HG03108 (cell line): ENCODE results near the gene SNX8.
"Not testable (repeated sequence)": the region's sequence is repeated elsewhere in the genome, so short reads cannot be mapped to it uniquely, and the experiment has no call there.

Source experiments
- ATAC-seq: cut with Tn5 transposase; IDR thresholded peaks from one replicate; pipeline ENCODE4 v1.9.1; 2021; ENCODE audit warnings: moderate library complexity; ENCODE audit not compliant: unreplicated experiment

SNX8 gene

DNA sequence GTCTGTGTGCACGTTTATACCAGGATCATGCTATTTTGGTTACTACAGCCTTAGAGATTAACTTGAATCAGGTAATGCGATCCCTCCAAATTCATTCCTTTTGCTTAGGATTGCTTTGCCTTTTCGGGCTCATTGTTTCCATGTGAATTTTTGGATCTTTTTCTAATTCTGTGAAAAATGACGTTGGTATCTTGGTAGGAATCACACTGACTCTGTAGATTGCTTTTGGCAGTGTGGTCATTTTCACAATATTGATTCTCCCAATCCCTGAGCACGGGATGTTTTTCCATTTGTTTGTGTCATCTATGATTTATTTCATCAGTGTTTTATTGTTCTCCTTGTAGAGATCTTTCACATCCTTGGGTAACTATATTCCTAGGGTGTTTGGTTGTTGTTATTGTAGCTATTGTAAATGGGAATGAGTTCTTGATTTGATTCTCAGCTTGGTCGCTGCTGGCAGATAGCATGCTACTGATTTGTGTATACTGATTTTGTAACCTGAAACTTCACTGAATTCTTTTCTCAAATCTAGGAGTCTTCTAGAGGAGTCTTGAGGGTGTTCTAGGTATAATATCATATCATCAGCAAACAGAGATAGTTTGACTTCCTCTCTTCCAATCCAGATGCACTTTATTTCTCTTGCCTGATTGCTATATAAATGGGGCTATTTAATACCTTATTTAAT lies 18.2 kb downstream of the SNX8 start:
- no peak for ATAC-seq

DNA sequence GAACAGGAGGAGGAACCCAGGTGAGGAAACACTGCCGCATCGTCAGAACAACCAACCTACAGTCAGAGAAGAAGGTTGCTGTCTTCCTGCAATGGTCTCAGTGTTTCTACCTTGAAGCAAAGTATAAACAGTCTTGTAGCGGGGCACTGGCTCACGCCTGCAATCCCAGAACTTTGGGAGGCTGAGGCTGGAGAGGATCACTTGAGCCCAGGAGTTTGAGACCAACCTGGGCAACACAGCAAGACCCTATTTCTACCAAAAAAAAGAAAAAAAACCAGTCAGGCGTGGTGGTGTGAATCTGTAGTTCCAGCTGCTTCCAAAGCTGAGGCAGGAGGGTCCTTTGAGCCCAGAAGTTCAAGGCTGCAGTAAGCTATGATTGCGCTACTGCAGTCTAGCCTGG lies 23.4 kb downstream of the SNX8 start:
- ATAC-seq = no peak

DNA sequence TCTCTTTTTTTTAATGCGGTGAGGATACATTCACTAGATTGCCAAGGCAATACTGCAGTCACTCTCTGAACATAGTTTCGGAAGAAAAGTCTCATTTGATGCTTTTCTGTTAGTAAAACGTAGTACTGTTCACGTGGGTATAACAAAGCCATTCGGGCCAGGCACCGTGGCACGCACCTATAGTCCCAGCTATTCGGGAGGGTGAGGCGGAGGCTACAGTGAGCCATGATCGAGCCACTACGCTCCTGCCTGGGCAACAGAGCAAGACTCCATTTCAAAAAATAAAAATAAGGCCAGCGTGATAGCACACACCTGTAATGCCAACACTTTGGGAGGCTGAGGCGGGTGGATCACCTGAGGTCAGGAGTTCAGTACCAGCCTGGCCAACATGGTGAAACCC lies 24.6 kb downstream of the SNX8 start:
- no peak for ATAC-seq

DNA sequence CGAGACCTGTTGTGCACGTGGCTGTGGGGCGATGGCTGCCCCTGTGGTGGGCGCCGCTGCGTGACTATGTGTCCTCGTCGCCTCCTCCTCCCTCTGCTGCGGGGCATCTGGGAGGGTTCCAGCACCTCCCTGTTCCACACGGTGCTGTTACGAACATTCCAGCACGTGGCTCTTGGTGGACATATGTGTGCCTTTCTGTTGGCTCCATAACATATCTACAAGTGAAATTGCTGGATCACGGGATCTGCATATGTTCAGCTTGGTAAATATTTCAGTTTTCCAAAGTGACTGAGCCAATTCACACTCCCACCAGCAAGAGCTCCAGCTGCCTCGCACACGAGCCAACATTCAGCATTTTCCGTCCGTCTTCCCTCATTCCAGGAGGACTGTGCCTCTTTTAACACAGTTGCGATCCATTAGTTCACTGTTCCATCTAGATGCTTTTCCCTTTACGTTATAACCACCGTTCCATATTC lies 25.1 kb downstream of the SNX8 start:
- ATAC-seq = no peak

DNA sequence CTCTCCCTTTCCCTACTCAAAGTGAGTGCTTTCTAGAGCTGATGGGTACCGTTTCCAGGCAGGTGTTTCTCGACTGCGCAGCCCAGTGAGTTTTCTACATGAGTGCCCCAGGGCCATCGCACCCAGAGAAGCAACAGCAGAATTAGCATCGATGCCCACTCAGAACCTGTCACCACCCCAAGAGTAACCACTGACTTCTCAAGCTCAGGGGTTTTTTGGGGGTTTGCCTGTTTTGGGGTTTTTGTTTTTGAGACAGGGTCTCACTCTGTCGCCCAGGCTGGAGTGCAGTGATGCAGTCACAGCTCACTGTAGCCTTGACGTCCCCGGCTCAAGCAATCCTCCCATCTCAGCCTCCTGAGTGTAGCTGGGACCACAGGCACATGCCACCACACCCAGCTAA lies 25.7 kb downstream of the SNX8 start:
- ATAC-seq = peak; percentile 67

DNA sequence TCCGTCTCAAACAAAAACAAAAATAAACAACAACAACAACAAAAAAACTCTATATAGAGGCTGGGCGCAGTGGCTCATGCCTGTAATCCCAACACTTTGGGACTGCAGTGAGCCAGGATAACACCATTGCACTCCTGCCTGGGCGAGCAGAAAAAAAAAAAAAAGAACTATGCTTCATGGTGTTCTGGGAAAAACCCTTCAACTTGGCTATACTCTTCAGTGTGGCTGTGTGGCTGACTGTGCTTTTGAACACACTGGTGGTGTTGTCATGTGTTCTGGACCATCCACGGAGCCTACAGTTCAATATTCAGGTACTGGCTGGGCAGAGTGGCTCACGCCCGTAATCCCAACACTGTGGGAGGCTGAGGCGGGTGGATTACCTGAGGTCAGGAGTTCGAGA lies 26.5 kb downstream of the SNX8 start:
- no peak for ATAC-seq

DNA sequence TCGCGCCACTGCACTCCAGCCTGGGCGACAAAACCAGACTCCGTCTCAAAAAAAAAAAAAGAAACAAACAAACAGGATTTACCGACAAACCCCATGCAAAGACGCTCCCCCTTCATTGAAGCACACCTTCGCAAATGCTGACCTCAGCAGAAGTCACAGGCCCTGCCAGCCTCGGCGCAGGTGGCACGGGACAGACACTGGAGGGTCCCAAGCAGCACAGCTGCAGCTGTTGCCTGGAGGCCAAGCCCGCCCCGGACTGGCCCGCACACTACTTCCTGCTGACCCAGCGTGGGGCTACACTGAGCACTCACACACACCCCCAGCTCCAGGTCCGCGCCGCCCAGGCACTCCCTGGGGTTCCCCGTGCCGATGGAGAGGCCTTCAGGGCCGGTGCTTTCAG lies 31.2 kb downstream of the SNX8 start:
- no peak for ATAC-seq

DNA sequence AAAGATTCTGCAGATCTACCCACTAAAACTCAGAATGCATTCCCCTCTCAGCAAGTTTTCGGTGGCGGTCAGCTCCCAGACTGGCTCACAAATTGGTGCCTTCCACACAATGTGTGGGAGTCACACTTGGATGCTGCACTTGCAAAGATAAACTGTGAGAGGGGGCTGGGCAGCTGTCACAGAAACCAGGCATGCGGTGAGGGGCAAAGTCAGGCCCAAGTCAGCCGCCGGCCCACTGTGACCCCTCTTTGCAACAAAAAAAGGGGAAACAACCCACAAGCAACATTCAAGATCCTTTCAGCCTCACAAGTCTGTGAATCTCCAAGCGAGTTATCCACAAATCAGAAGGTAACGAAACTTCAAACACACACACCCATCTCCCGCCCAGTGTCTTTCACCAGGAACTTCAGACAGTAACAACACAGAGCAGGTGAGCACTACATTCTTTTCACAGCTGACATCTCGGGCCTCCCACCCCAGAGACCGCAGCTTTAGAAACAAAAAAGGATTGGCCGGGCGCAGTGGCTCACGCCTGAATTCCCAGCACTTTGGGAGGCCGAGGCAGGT lies 32.0 kb downstream of the SNX8 start:
- no peak for ATAC-seq

DNA sequence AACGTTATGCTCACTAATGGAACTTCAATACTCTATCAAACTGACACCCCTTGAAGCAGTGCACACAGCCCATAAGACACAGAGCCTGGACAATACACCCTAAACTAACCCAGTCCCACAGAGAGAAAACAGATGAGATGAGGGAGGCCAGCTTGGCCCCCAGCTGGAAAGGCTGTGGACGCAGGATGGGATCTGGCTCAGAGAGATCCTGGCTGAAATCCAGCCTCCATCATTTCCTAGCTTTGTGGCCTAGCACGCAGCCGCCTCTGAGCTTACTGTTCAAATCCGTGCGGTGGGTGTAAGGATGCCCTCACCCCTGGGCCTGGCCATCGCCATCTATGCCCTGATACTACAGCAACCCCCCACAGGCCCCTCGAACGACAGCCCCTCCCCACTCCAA lies 32.7 kb downstream of the SNX8 start:
- ATAC-seq = no peak

DNA sequence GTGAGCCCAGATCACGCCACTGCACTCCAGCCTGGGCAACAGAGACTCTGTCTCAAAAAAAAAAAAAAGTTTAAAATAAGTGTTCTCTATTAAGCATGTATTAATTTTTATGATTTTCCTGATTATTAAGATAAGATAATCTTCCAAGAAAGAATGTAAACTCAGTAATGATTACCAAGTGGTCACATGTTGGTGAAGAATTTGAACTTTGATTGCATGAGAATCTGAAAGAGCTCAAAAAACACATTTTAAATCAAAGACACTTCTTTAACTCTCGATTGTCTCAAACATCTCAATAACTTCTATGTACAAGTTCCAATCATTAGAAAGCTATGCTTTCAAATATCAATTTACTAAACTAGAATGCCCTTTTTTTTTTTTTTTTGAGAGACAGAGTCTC lies 33.8 kb downstream of the SNX8 start:
- ATAC-seq = no peak

DNA sequence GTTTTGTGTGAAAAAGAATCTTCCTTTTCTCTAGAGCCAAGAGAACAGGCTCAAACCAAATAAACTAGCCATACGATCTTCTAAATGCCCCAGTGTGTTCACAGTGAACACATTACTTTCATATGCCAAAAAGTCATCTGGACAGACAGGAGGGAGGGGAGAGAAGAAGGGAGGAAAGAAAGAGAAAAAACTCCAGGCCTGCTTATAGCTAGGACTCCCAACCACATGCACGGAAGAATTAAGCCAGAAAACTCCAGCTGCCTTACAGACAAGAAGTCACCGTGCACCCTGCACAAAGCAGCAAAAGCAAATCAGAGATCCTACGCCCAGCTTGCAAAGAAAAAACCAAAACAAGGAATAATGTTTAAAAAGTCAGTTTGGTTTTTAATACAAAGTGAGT lies 34.3 kb downstream of the SNX8 start:
- ATAC-seq = no peak

DNA sequence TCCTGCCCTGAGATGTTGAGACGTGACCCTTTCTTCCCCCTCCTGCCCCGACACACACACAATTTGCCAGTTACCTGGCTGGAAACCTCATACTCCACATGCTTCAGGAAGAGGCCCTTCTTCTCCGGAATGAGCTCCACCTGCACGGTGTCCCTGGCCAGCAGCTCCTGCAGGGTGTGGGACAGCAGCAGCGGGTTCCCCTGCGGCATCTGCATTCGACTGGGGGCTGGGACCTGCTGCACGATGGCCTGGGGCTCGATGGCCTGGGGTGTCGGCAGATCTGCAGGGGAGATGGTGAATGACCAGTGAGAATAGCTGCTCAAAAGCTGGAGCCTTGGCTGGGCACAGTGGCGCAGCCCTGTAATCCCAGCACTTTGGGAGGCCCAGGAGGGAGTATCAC lies 36.2 kb downstream of the SNX8 start:
- no peak for ATAC-seq

DNA sequence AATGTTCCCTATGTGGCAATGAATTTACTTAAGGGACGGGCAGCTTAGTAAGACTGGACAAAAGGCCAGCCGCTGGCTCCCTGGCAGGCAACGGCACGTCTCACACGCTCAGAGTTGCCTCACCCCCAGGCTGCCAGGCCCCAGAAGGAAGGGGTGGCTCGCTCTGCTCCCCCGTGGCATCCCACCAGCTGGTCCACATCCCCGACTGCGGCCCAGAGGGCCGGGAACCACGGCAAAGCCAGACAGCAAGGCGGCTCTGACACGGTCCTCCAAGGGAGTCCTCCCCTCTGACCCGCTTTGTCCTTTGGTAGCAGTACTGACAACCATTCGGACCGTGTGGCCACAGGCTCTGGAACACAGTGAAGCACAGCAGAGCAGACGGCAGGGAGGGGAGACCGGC lies 38.1 kb downstream of the SNX8 start:
- ATAC-seq = no peak

DNA sequence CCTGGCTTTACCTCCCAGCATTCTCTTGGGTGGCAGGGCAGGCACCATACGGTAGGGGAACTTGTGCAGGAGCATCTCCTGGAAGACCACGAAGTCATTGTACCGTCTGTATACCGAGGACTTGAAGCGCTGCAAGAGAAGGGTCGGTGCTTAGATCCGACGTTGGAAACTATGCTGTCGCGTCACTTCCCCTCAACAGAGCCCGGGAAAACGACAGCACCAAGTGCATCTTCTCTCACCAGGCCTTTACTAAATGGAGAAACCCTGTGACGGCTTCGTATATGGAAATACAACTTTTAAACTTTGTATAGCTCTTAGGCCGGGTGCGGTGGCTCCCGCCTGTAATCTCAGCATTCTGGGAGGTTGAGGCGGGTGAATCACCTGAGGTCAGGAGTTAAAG lies 39.1 kb downstream of the SNX8 start:
- ATAC-seq = no peak

DNA sequence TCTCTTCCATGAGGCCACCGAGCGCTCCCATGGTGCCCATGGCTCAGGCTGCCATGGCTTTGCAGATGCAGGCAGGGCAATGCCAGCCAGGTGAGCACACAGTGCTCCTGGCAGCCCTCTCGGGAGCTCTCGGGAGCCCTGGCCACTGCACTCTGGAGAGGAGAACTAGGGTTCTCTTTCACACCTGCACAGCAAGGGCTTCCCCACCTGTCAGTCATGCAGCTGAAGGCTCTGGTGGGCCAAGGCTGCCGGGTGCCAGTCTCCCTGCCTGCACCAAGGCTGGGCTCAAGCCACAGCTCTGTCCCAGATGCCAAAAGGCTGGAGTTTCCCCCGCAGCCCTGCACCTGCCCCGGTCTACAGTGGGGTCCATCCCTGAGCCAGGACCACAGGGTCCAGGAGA lies 39.6 kb downstream of the SNX8 start:
- ATAC-seq = no peak

DNA sequence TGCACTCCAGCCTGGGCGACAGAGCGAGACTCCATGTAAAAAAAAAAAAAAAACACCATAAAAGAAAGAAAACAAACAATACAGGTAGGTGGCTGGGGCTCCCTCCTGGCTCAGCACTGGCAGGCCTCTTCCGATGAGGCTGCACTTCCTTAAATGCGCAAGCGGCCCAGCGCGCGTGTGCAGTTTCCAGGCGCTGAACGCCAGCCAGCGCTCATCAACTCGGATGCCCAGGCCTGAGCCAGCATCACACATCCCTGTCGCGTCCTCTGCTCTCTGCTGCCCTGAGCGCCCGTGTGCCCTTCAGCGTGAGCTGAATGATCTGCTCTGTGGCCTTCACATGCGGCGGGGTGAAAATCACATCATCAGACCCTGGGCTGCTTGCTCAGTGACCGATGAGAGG lies 40.4 kb downstream of the SNX8 start:
- no peak for ATAC-seq

DNA sequence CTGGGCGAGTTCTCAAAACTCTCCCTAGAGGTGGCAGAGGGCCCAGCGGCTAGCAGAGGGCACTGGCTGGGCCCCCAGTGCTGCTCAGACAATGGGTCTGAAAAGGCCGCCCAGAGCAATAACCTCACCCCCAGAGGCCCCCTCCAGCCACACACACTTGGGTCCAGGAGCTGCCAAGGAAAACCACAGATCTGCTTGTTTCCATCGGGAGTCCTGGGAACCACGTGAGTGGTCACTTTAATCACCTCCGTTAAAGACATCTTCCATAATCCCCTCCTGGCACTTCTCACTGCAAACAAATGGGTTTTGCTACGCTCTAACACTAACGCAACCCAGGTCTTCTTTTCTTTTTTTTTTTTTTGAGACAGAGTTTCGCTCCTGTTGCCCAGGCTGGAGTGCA lies 42.2 kb downstream of the SNX8 start:
- ATAC-seq = no peak

DNA sequence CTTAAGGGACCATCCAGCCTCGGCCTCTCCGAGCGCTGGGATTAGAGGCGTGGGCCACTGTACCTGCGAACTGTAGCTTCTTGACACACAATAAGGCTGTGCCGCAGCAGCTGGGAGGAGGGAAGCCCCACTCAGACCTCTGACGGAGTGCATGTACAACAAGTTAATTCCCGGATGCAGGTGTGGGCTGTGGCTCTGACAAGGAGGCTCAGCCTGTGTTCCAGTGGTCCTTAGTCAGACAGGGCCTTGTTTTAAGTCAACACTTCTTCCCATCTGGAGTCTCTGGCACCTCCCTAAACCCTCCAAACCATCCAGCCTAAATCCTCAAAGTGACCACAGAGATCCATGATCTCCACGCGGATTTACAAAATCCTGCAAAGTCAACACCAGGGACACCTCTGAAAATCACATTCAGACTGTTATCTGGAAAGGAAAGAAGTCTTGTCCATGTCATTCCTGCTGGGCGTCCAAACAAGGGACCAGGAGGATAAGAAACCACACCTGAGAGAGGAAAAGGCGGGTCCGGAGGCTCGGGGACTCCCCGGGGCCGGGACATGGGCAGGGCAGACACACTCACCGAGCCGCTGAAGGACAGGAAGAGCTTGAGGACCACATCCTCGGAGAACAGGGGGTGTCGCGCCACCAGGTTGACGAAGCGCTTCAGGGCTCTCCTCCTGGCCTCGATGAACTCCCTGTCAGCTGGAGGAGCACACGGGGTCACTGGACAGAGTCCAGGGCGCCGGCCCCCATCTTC lies 42.8 kb downstream of the SNX8 start:
- ATAC-seq = no peak

DNA sequence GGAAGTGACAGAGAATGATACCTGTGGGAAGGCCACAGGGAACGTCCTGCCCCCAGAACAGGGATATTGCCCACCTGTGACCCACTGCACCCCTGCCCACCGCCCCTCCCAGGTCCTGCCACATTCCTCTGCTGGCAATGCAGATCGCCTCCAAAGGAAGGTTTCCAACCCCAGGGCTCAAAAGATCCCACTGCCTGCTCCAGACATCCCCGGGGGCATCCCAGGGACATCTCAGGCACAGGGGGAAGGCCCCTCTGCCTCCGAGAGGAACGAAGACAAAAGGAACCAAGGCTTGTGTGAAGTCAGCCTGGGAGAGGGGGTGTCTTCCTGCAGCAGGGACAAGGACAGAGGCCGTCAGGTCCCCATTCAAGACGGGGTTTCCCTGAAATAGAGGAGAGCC lies 43.7 kb downstream of the SNX8 start:
- ATAC-seq = no peak

DNA sequence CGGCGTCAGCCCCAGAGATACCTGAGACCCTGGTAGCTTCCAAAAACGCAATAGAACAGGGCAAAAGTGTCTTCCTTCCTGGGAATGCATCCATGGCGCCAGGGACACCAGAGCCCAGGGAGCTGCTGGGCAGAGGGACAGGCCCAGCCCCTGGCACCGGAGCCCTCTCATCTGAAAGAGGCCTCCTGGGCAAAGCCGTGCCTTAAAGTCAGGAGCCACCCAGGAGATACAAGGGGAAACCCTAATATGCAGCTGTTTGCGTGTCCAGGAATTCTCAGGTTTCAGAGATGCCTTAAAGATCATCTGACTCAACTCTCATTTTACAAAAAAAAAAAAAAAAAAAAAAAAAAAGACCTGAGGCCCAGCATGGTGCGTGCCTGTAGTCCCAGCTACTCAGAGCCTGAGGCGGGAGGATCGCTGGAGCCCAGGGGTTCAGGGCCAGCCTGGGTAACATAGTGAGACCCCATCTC lies 44.2 kb downstream of the SNX8 start:
- ATAC-seq = no peak

DNA sequence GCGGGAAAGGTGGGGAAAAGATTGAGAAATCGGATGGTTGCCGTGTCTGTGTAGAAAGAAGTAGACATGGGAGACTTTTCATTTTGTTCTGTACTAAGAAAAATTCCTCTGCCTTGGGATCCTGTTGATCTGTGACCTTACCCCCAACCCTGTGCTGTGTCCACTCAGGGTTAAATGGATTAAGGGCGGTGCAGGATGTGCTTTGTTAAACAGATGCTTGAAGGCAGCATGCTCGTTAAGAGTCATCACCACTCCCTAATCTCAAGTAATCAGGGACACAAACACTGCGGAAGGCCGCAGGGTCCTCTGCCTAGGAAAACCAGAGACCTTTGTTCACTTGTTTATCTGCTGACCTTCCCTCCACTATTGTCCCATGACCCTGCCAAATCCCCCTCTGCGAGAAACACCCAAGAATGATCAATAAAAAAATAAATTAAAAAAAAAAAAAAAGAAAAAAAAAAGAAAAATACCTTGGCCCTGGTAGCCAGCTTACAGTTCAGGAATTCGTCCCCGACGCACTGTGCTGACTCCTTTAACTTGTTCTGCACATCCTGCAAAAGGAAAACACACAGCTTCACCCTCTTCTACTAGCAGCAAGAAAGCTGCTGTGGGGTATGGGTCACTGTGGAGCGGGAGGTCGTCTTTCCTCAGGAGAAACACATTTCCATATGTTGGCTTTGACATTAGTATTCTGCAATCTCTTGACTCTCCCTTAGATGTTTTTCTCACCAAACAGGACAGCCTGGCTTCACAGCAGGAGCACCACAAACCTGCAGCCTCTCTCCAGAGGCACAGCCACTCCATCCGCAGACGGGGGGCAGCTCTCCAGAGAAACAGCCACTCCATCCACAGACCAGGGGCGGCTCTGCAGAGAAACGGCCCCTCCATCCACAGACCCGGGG lies 44.9 kb downstream of the SNX8 start:
- not testable (repeated sequence) for ATAC-seq
